ENCODE data around the gene ZNF583. TPM values are rescaled to one million over a fixed set of nuclear protein-coding genes. Genes with fewer than 3 reads are reported as not detected.
A peak's percentile ranks its signal among the peaks of the same experiment; 100 is the strongest.

Gene ZNF583
- 2.3 and 4.4 TPM in 2 replicates for total RNA-seq (2012; rRNA removed)

DNA sequence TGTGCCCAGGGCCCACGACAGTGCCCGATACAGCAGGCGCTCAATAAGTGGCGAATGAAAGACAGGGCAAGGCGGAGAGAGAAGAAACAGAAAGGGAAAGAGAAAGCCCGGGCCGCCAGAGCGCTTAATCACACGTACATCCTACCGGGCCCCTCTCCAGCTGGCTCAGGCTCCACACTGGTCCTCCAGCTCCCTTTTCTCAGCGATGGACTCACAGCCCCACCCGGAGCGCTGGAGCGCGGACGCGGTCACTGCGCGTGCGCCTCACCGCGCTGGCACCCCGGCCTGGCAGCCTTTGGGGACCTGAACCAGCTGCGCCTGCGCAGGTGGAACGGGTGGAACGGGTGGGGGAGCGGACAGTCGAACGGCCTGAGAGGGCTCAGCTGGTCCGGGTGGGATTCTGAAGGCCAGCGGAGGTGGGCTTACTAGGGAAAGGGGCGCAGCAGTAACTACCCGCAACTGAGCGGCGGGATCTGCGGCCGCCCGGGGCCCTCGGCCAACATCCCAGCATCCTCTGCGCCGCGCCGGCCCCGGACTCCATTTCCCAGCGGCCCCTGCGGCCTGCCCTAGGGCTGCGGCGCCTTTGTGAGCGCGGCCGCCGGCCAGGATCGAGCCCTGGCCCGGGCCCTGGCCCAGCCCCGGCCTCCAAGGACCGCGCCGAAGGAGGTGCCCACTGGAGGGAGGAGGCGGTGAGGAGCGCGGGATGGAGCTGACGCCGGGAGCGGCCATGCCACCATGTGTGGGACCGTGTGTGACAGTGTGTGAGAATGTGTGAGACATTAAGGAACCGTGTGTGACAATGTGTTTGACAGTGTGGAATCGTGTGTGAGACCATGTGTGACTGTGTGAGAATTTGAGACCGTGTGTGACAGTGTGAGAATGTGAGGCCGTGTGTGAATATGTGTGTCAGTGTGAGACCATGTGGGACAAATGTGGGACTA is at the start of gene ZNF583:
Gene ZNF583, plus strand, starts transcription at position 569 of the 941 bp plus-strand sequence. CDS start 2,783 bp downstream, outside the sequence.
- H3K9ac ChIP-seq (ENCODE audit: low read depth, low read length): peak within 1 kb of the TSS; percentile 96
- H3K9me3 ChIP-seq (replicated peaks; ENCODE audit: low read length): peaks cover 15% of the 10 kb centered on the region
- no peaks in the 10 kb centered on the region for H3K27me3 ChIP-seq (ENCODE audit: control insufficient read depth, insufficient read depth, low read length)
- peak within 1 kb of the TSS; percentile 93 for H3K4me3 ChIP-seq (ENCODE audit: low read length)
- H3K4me1 ChIP-seq (ENCODE audit: control insufficient read depth, insufficient read depth, low read length): peaks cover 12% of the 10 kb centered on the region
- peaks cover 30% of the 10 kb centered on the region for H3K36me3 ChIP-seq (ENCODE audit: insufficient read depth, low read length)
- H3K4me2 ChIP-seq (ENCODE audit: low read length): peak within 1 kb of the TSS; percentile 88

DNA sequence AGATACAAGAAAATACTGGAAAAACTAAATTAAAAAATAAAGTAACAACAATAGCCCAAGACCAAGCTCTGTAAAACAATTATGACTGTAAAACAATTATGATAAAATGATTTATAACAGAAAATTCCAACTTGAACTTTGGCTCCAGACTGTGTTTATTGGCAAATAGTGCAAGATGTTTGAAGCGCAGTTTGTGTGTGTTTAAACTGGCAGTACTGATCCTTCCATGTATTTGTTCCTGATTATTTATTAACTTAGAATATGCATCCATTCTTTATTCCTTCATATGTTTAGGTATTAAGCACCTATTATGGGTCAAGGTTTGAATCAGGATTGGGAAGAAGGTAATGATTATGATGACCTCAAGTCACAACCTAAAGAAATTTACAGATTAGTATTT is 48.6 kb upstream of the ZNF583 start:
- H3K9ac ChIP-seq (ENCODE audit: low read depth, low read length): no peak overlapping the region

DNA sequence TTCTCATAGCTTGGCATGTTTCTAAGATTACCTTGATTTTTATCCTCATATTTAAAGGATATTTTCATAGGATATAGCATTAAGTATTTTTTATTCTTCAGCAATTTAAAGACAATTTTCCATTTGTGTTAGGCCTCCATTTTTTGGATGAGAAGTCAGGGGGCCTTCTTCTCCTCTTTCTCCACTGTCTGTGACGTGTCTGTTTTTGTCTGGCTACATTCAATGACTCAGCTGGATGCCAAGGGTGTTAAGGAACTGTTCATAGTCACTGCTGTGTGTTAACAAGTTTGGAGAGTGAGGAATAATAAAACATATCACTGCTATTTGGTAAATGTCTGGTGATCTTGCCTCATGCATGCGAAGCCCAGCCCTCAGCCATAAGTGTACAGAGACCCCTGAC is 47.2 kb upstream of the ZNF583 start:
- Histone ChIP-seq H3K4me3 (ENCODE audit: low read length) (no peak overlapping the region), H3K36me3 (ENCODE audit: insufficient read depth, low read length) (no peaks in the 10 kb centered on the region), H3K9me3 (replicated peaks; ENCODE audit: low read length) (peaks cover 3% of the 10 kb centered on the region), H3K9ac (ENCODE audit: low read depth, low read length) (no peak overlapping the region), H3K27me3 (ENCODE audit: control insufficient read depth, insufficient read depth, low read length) (no peaks in the 10 kb centered on the region), H3K4me2 (ENCODE audit: low read length) (no peak overlapping the region), H3K4me1 (ENCODE audit: control insufficient read depth, insufficient read depth, low read length) (no peaks in the 10 kb centered on the region)

More for the DNA sequence above, 48.6 kb upstream of the ZNF583 start:
- Histone ChIP-seq H3K36me3 (ENCODE audit: insufficient read depth, low read length) (no peaks in the 10 kb centered on the region), H3K4me3 (ENCODE audit: low read length) (no peak overlapping the region), H3K4me1 (ENCODE audit: control insufficient read depth, insufficient read depth, low read length) (no peaks in the 10 kb centered on the region), H3K27me3 (ENCODE audit: control insufficient read depth, insufficient read depth, low read length) (no peaks in the 10 kb centered on the region), H3K9me3 (replicated peaks; ENCODE audit: low read length) (peaks cover 3% of the 10 kb centered on the region), H3K4me2 (ENCODE audit: low read length) (no peak overlapping the region)

- Histone ChIP-seq H3K9ac (ENCODE audit: low read depth, low read length) (no peak overlapping the region), H3K9me3 (replicated peaks; ENCODE audit: low read length) (peaks cover 3% of the 10 kb centered on the region), H3K4me3 (ENCODE audit: low read length) (no peak overlapping the region), H3K36me3 (ENCODE audit: insufficient read depth, low read length) (no peaks in the 10 kb centered on the region), H3K27me3 (ENCODE audit: control insufficient read depth, insufficient read depth, low read length) (no peaks in the 10 kb centered on the region), H3K4me1 (ENCODE audit: control insufficient read depth, insufficient read depth, low read length) (no peaks in the 10 kb centered on the region), H3K4me2 (ENCODE audit: low read length) (no peak overlapping the region)
These were observed 43.3 kb upstream of the ZNF583 start for GRCh38 chr19:56360841-56361240.

DNA sequence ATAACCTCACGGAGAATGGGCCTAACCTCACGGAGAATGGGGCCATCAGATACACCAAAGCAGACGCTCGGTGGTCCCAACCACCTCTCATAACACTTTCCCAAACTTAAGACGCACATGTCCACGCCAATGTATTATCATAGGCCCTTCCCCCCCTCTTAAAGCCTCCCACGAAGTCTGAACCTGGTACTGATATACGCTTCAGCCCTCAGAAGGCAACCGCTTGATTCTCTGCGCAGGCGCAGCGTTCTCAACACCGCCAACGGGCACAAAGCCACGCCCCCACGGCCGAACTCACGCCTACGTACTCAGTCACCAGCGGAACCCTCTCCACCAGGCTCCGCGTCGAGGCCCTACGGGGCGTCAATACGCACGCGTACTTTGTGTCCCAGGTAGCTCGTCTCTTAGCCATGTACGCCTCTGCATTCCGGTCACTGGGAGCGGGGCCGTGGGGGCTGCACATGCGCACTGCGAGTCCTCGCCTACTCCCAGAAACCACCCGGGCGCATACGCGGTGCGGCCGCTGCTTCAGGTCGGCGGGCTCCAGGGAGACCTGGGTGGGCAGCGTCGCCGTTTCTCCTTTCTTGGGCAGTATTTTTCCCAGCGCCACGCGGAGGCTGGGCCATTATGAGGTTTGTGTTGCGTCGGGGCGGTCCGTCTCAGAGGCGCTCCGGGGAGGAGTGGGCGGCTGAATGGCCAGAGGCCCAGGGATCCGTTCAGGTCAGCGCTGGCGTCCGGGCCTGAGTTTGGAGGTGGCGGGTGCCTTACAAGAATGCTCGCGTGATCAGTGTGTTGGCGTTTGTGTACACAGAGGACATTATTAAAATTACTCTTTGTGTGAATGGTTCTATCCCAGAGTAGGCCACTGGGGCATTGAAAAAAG is 36.1 kb upstream of the ZNF583 start:
- Histone ChIP-seq H3K9me3 (replicated peaks; ENCODE audit: low read length) (peaks cover 7% of the 10 kb centered on the region), H3K4me2 (ENCODE audit: low read length) (peak overlapping the region; percentile 95), H3K36me3 (ENCODE audit: insufficient read depth, low read length) (peaks cover 31% of the 10 kb centered on the region), H3K27me3 (ENCODE audit: control insufficient read depth, insufficient read depth, low read length) (no peaks in the 10 kb centered on the region), H3K4me1 (ENCODE audit: control insufficient read depth, insufficient read depth, low read length) (peaks cover 9% of the 10 kb centered on the region), H3K4me3 (ENCODE audit: low read length) (peak overlapping the region; percentile 84), H3K9ac (ENCODE audit: low read depth, low read length) (peak overlapping the region; percentile 89)

DNA sequence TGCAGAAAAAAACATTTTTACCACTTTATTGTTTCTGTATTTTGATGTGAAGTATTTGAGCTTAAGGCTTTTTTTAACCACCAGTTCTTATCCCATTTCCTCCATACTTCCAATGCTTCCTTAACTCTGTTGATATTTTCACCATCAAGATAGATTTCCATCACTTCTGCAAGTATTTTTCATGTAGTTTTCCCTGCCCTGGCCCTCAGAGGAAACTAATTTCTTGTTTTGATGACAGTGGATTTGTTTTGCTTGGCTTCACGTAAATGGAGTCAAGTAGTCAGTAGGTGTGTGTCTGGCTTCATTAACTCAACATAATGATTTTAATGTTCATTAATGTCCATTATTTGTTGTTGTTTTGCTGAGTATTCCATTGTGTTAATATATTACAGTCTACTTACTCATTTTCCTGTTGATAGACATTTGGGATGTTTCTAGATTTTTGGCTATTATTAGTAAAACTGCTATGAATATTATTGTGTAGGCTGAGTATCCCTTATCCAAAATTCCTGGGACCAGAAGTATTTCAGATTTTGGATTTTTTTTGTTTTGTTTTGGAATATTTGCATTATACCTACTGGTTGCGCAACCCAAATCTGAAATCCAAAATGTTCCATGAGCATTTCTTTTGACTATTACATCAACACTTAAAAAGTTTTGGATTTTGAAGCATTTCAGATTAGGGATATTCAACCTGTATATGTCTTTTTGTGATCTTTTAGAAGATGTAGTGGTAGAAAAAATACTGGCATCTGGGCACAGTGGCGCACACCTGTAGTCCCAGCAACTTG is 34.1 kb upstream of the ZNF583 start:
- Histone ChIP-seq H3K4me3 (ENCODE audit: low read length) (no peak overlapping the region), H3K9me3 (replicated peaks; ENCODE audit: low read length) (peaks cover 24% of the 10 kb centered on the region)

DNA sequence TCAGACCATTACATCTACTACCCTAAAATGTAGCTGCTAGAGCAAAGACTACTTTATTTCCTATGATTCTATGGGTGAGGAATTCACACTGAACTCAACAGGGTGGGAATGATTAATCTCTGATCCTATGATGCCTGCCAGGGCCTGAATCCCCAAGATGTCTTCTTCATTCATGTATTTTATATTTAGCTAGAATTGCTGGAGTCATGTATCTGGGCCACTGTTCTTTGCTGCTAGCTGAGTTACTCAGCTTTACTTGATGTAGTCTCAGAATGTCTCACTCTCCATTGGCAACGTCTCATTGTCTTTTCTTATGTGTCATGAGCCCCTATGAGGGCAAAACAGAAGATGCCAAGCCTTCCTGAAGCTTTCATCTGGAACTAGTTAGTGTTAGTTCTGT is 31.9 kb upstream of the ZNF583 start:
- peaks cover 9% of the 10 kb centered on the region for H3K4me1 ChIP-seq (ENCODE audit: control insufficient read depth, insufficient read depth, low read length)
- peaks cover 73% of the 10 kb centered on the region for H3K36me3 ChIP-seq (ENCODE audit: insufficient read depth, low read length)
- no peak overlapping the region for H3K9ac ChIP-seq (ENCODE audit: low read depth, low read length)
- H3K9me3 ChIP-seq (replicated peaks; ENCODE audit: low read length): peaks cover 41% of the 10 kb centered on the region
- no peak overlapping the region for H3K4me2 ChIP-seq (ENCODE audit: low read length)
- no peaks in the 10 kb centered on the region for H3K27me3 ChIP-seq (ENCODE audit: control insufficient read depth, insufficient read depth, low read length)
- H3K4me3 ChIP-seq (ENCODE audit: low read length): no peak overlapping the region

More for the DNA sequence above, 34.1 kb upstream of the ZNF583 start:
- Histone ChIP-seq H3K9ac (ENCODE audit: low read depth, low read length) (no peak overlapping the region), H3K36me3 (ENCODE audit: insufficient read depth, low read length) (peaks cover 51% of the 10 kb centered on the region), H3K4me2 (ENCODE audit: low read length) (no peak overlapping the region), H3K27me3 (ENCODE audit: control insufficient read depth, insufficient read depth, low read length) (no peaks in the 10 kb centered on the region), H3K4me1 (ENCODE audit: control insufficient read depth, insufficient read depth, low read length) (peaks cover 9% of the 10 kb centered on the region)

GRCh38 chr19:56377105-56377924 is 26.8 kb upstream of the ZNF583 start:
- Histone ChIP-seq H3K27me3 (ENCODE audit: control insufficient read depth, insufficient read depth, low read length) (no peaks in the 10 kb centered on the region), H3K4me2 (ENCODE audit: low read length) (no peak overlapping the region), H3K36me3 (ENCODE audit: insufficient read depth, low read length) (peaks cover 65% of the 10 kb centered on the region), H3K9me3 (replicated peaks; ENCODE audit: low read length) (peaks cover 49% of the 10 kb centered on the region), H3K9ac (ENCODE audit: low read depth, low read length) (no peak overlapping the region), H3K4me3 (ENCODE audit: low read length) (no peak overlapping the region), H3K4me1 (ENCODE audit: control insufficient read depth, insufficient read depth, low read length) (no peaks in the 10 kb centered on the region)

DNA sequence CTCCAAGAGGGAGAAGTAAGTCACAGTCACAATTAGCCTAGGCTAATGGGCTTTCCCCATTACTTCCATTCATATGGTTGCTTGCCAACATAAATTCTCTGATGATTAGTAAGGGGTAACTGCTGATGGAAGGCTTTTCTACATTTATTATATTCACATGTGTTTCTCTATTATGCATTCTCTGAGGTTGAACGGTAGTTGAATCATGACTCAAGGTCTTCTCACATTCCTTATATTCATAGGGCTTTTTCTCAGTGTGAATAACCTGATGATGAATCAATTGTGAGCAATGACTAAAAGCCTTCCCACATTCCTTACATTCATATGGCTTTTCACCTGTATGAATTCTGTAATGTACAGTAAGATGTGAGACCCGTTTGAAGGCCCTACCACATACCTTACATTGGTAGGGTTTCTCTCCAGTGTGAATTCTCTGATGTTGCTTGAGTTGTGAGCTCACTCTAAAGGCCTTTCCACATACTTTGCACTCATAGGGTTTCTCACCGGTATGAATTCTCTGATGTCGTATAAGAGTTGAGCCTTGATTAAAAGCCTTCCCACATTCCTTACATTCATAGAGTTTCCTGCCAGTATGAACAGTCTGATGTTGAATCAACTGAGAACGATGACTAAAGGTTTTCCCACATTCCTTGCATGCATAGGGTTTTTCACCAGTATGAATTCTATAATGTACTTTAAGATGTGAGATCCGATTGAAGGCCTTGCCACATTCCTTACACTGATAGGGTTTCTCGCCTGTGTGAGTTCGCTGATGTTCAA is 20.1 kb upstream of the ZNF583 start:
- H3K36me3 ChIP-seq (ENCODE audit: insufficient read depth, low read length): peaks cover 2% of the 10 kb centered on the region
- no peak overlapping the region for H3K4me3 ChIP-seq (ENCODE audit: low read length)

More for the DNA sequence above, 20.1 kb upstream of the ZNF583 start:
- Histone ChIP-seq H3K9me3 (replicated peaks; ENCODE audit: low read length) (peaks cover 12% of the 10 kb centered on the region), H3K27me3 (ENCODE audit: control insufficient read depth, insufficient read depth, low read length) (no peaks in the 10 kb centered on the region), H3K9ac (ENCODE audit: low read depth, low read length) (no peak overlapping the region), H3K4me1 (ENCODE audit: control insufficient read depth, insufficient read depth, low read length) (no peaks in the 10 kb centered on the region), H3K4me2 (ENCODE audit: low read length) (no peak overlapping the region)

All from skeletal muscle satellite cell (primary cell).